Ectodermal cell (in vitro differentiated cells): ENCODE results near the gene CHKA.
A peak's percentile ranks its signal among the peaks of the same experiment; 100 is the strongest.

Experiments used
- H3K27ac ChIP-seq: 2 replicates; pipeline ENCODE4 v1.7.0; 2013; ENCODE audit warnings: mild to moderate bottlenecking, low read depth, low read length; ENCODE audit not compliant: insufficient read depth, poor library complexity, severe bottlenecking
- H3K27me3 ChIP-seq: 2 replicates; pipeline ENCODE4 v1.7.0; 2013; ENCODE audit warnings: mild to moderate bottlenecking, low read length; ENCODE audit not compliant: insufficient read depth, control insufficient read depth, poor library complexity, severe bottlenecking
- H3K36me3 ChIP-seq: one replicate; pipeline ENCODE4 v1.7.0; 2013; ENCODE audit warnings: low read length; ENCODE audit not compliant: control insufficient read depth, insufficient read depth
- H3K4me1 ChIP-seq: one replicate; pipeline ENCODE4 v1.7.0; 2013; ENCODE audit warnings: low read length; ENCODE audit not compliant: control insufficient read depth, insufficient read depth
- H3K4me3 ChIP-seq: 2 replicates; pipeline ENCODE4 v1.7.0; 2013; ENCODE audit warnings: low read depth, low read length, control low read depth; ENCODE audit not compliant: insufficient read depth
- H3K9me3 ChIP-seq: 2 replicates; pipeline ENCODE4 v1.7.0; 2013; ENCODE audit warnings: mild to moderate bottlenecking, low read length, moderate library complexity; ENCODE audit not compliant: control insufficient read depth
- WGBS, 2 experiments: methylation state at CpG; one replicate each; pipeline ENCODE4 v1.1.7; 2013; ENCODE audit warnings: missing lambda C conversion rate in 2 of 2; 5-methylcytosine and 5-hydroxymethylcytosine counted together

CHKA gene

DNA sequence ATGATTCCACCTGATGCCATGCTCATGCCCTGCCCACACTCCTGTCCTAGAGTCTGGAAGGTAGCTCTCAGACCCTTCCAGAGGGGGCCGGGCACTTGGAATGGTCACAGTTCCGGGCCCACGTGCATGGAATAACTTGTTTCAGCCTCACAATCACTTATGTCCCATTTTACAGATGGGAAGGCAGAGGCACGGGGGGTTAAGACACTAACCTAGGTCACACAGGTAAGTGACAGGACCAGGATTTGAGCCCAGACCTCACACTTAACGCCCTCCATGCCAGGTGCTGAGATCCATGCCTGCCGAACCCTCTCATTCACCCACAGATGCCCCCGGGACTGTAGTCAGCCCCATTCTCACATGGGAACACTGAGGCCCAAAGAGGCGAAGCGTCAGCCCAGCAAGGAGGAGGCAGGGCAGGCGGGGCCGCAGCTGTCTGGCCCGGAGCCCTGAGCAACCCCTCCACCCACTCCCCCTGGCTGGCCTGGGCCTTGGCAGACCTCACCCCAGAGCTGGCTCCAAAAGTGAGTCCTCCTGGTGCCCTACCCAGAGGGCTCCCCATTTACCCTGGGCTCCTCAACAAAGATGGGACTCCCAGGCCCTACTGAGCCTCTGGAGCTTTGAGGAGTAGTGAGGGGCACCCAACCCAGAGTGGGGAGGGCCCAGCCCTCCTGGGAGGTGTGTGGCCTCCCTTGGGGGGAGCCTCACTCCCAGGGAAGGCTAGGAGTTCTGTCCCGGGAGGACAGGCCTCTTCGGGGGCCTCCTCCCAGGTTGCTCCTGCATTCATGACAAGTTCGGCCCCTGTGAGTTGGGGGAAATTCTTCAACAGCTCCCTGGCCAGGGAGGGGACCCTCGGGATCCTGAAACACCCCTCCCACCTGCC is 113.4 kb downstream of the CHKA start:
- no peaks in the 10 kb centered on the region for H3K9me3 ChIP-seq
- no peaks in the 10 kb centered on the region for H3K36me3 ChIP-seq
- WGBS, 2 experiments, result 89 to 94% methylated on average over 16 of the region's 16 CpGs
- H3K27ac ChIP-seq, result no peak overlapping the region
- peaks cover 18% of the 10 kb centered on the region for H3K27me3 ChIP-seq
- H3K4me1 ChIP-seq, result peaks cover 24% of the 10 kb centered on the region
- H3K4me3 ChIP-seq, result no peak overlapping the region

DNA sequence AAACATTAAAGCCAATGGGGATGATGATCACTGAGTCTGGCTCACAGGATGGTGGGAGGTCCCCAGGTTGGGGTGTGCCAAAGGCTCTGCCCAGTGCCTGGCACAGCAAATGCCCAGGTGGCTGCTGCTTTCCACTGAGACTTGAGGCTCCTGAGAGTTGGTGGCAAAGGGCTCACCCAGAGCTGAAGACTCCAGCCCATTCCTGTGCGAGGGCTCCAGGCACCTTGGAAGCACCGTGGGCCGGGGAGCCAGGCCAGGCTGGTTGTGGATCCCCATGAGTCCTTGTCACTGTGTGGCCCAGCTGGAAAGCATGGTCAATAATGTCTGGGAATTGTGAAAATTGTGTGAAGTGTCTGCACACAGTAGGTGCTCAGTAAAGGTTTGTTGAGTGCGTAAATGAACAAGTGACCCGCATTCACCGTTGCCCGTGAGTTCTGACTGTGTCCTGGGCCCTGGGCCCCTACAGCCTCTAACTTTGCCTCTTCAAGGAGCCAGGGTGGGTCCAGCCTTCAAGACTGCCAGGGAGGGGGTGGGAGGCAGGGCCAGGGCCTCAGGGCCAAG is 114.5 kb downstream of the CHKA start:
- 94 to 95% methylated on average over 7 of the region's 7 CpGs for WGBS, 2 experiments
- Histone ChIP-seq H3K36me3 (no peaks in the 10 kb centered on the region), H3K27ac (no peak overlapping the region), H3K27me3 (peaks cover 21% of the 10 kb centered on the region), H3K4me3 (no peak overlapping the region), H3K9me3 (no peaks in the 10 kb centered on the region), H3K4me1 (peaks cover 16% of the 10 kb centered on the region)

- H3K4me1 ChIP-seq, result no peaks in the 10 kb centered on the region
- H3K36me3 ChIP-seq, result no peaks in the 10 kb centered on the region
- H3K4me3 ChIP-seq, result no peak overlapping the region
- H3K9me3 ChIP-seq, result no peaks in the 10 kb centered on the region
- no peak overlapping the region for H3K27ac ChIP-seq
- peaks cover 21% of the 10 kb centered on the region for H3K27me3 ChIP-seq
- 84 to 87% methylated on average over 14 of the region's 14 CpGs for whole genome bisulfite sequencing, 2 experiments
Observed at GRCh38 chr11:68004551-68005335, 116.4 kb downstream of the CHKA start.

GRCh38 chr11:68003846-68004550 is 117.2 kb downstream of the CHKA start, which contains the start of gene UNC93B1:
Gene UNC93B1, minus strand, starts transcription at chr11:68004097. Its CDS starts 54 bp downstream, at chr11:68004043.
- WGBS, 2 experiments, result 8% methylated on average over 64 of the region's 64 CpGs

GRCh38 chr11:68002938-68003845 is 118.0 kb downstream of the CHKA start:
- H3K27ac ChIP-seq, result no peak overlapping the region
- no peaks in the 10 kb centered on the region for H3K4me1 ChIP-seq
- H3K4me3 ChIP-seq, result peak overlapping the region; percentile 41
- 10 to 11% methylated on average over 86 of the region's 86 CpGs for WGBS, 2 experiments
- no peaks in the 10 kb centered on the region for H3K9me3 ChIP-seq
- no peaks in the 10 kb centered on the region for H3K36me3 ChIP-seq
- H3K27me3 ChIP-seq, result peaks cover 21% of the 10 kb centered on the region

More at GRCh38 chr11:68003846-68004550, 117.2 kb downstream of the CHKA start, which contains the start of gene UNC93B1:
- Histone ChIP-seq H3K27me3 (peaks cover 21% of the 10 kb centered on the region), H3K4me3 (peak within 1 kb of the TSS; percentile 41), H3K36me3 (no peaks in the 10 kb centered on the region), H3K9me3 (no peaks in the 10 kb centered on the region), H3K4me1 (no peaks in the 10 kb centered on the region), H3K27ac (no peak within 1 kb of the TSS)
